GM21423 (cell line): ENCODE data around the gene PLEKHJ1.
"Not testable (repeated sequence)": the region's sequence is repeated elsewhere in the genome, so short reads cannot be mapped to it uniquely, and the experiment has no call there.

ENCODE experiments used
- ATAC-seq: cut with Tn5 transposase; IDR thresholded peaks from one replicate; pipeline ENCODE4 v1.9.1; 2021; ENCODE audit warnings: mild to moderate bottlenecking, moderate library complexity; ENCODE audit not compliant: unreplicated experiment

The PLEKHJ1 gene

GRCh38 chr19:2201473-2202148 is 34.5 kb downstream of the PLEKHJ1 start:
- ATAC-seq, result no peak

GRCh38 chr19:2200624-2201294 is 35.4 kb downstream of the PLEKHJ1 start:
- not testable (repeated sequence) for ATAC-seq

GRCh38 chr19:2199861-2200623 is 36.1 kb downstream of the PLEKHJ1 start:
- no peak for ATAC-seq

GRCh38 chr19:2199215-2199614 is 36.9 kb downstream of the PLEKHJ1 start:
- ATAC-seq, result no peak

GRCh38 chr19:2198317-2198716 is 37.8 kb downstream of the PLEKHJ1 start:
- no peak for ATAC-seq

GRCh38 chr19:2197270-2197669 is 38.9 kb downstream of the PLEKHJ1 start:
- ATAC-seq, result no peak

- no peak for ATAC-seq
Observed at GRCh38 chr19:2195914-2196313, 40.2 kb downstream of the PLEKHJ1 start.

GRCh38 chr19:2195361-2195760 is 40.8 kb downstream of the PLEKHJ1 start:
- no peak for ATAC-seq

- no peak for ATAC-seq
Observed at GRCh38 chr19:2194513-2195078, 41.5 kb downstream of the PLEKHJ1 start.

GRCh38 chr19:2193807-2194206 is 42.3 kb downstream of the PLEKHJ1 start:
- no peak for ATAC-seq

GRCh38 chr19:2192862-2193261 is 43.3 kb downstream of the PLEKHJ1 start:
- ATAC-seq, result no peak

- no peak for ATAC-seq
Observed at GRCh38 chr19:2191456-2192310, 44.4 kb downstream of the PLEKHJ1 start.

GRCh38 chr19:2190848-2191455 is 45.2 kb downstream of the PLEKHJ1 start:
- ATAC-seq, result no peak

GRCh38 chr19:2189880-2190279 is 46.2 kb downstream of the PLEKHJ1 start:
- no peak for ATAC-seq

- no peak for ATAC-seq
Observed at GRCh38 chr19:2188708-2189385, 47.3 kb downstream of the PLEKHJ1 start.

GRCh38 chr19:2187159-2187558 is 49.0 kb downstream of the PLEKHJ1 start:
- ATAC-seq, result no peak

GRCh38 chr19:2186071-2186846 is 49.9 kb downstream of the PLEKHJ1 start:
- no peak for ATAC-seq

- no peak for ATAC-seq
Observed at GRCh38 chr19:2185734-2186070, 50.4 kb downstream of the PLEKHJ1 start.

GRCh38 chr19:2184422-2184975 is 51.6 kb downstream of the PLEKHJ1 start:
- ATAC-seq, result no peak
